Measurements from ENCODE around the gene EFHB. TPM values are rescaled to one million over a fixed set of nuclear protein-coding genes. Genes with fewer than 3 reads are reported as not detected.
"Not testable (repeated sequence)": the region's sequence is repeated elsewhere in the genome, so short reads cannot be mapped to it uniquely, and the experiment has no call there.

The EFHB gene
- total RNA-seq, 2 experiments from 2014 or later, result 0.17 TPM; not detected in 1

- no peak for ATAC-seq (ENCODE audit: low read depth)
- Mint-ChIP-seq H3K9me3 (peaks cover 9% of the 10 kb centered on the region), H3K27me3 (no peaks in the 10 kb centered on the region), H3K36me3 (peaks cover 2% of the 10 kb centered on the region), H3K4me1 (no peaks in the 10 kb centered on the region), H3K4me3 (no peak overlapping the region), H3K27ac (no peak overlapping the region)
- POLR2A ChIA-PET, result no interaction called here
- no peak for DNase-seq
Measured at GRCh38 chr3:19907523-19907922, 26.5 kb downstream of the EFHB start.

GRCh38 chr3:19903649-19904048 lies 30.4 kb downstream of the EFHB start:
- no peak overlapping the region for H3K4me3 Mint-ChIP-seq
- no peaks in the 10 kb centered on the region for H3K27me3 Mint-ChIP-seq
- no peak for DNase-seq
- peaks cover 1% of the 10 kb centered on the region for H3K9me3 Mint-ChIP-seq
- H3K36me3 Mint-ChIP-seq, result no peaks in the 10 kb centered on the region
- POLR2A ChIA-PET, result no interaction called here
- H3K27ac Mint-ChIP-seq, result no peak overlapping the region
- ATAC-seq (ENCODE audit: low read depth), result no peak
- H3K4me1 Mint-ChIP-seq, result no peaks in the 10 kb centered on the region

DNA sequence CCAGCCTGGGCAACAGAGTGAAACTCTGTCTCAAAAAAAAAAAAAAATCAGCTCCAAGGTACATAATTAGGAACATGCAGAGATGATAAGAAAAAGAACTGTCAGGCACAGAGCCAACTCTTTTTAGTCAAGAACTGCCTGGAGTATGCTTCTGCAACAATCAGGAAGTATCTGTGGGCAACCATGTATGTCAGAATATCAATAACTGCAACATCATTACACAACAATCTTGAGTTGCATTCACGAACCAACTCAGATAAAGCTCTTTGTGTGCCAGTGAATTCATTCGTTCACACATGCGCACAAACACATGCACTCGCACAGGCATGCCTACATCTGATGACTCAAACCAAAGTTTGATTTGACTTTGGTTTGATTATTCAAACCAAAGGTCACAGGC lies 32.1 kb downstream of the EFHB start:
- Mint-ChIP-seq H3K9me3 (peaks cover 1% of the 10 kb centered on the region), H3K4me1 (no peaks in the 10 kb centered on the region), H3K27ac (no peak overlapping the region), H3K36me3 (no peaks in the 10 kb centered on the region), H3K27me3 (no peaks in the 10 kb centered on the region), H3K4me3 (no peak overlapping the region)
- no peak for DNase-seq
- no peak for ATAC-seq (ENCODE audit: low read depth)
- POLR2A ChIA-PET, result no interaction called here

GRCh38 chr3:19901337-19901736 lies 32.7 kb downstream of the EFHB start:
- POLR2A ChIA-PET, result no interaction called here
- no peaks in the 10 kb centered on the region for H3K27me3 Mint-ChIP-seq
- ATAC-seq (ENCODE audit: low read depth), result no peak
- no peaks in the 10 kb centered on the region for H3K4me1 Mint-ChIP-seq
- DNase-seq, result no peak
- peaks cover 1% of the 10 kb centered on the region for H3K9me3 Mint-ChIP-seq
- H3K4me3 Mint-ChIP-seq, result no peak overlapping the region
- H3K36me3 Mint-ChIP-seq, result no peaks in the 10 kb centered on the region
- no peak overlapping the region for H3K27ac Mint-ChIP-seq

- ATAC-seq (ENCODE audit: low read depth); H3K4me1 Mint-ChIP-seq; POLR2A ChIA-PET; H3K4me3 Mint-ChIP-seq; H3K27me3 Mint-ChIP-seq; H3K27ac Mint-ChIP-seq; DNase-seq; H3K36me3 Mint-ChIP-seq; H3K9me3 Mint-ChIP-seq: not testable (repeated sequence)
Measured at GRCh38 chr3:19899833-19900232, 34.2 kb downstream of the EFHB start.

DNA sequence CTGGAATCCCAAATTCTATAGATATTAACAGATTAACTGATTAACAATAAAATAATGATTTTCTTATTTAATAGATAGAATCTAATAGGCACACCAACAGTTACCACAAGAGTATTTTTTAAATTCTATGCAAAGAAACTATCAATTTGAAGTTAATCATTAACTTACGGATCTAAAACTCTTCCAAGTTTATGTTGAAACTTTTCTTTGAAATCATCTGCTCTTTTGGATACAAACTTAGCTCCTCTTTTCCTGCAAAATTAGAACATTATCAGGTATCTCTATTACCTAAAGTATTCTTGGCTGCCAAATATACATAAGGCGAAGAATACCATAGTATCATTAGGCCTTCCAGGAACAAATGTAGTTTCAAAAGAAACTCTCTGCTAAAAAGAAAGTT lies 34.8 kb downstream of the EFHB start:
- no peak overlapping the region for H3K4me3 Mint-ChIP-seq
- no peaks in the 10 kb centered on the region for H3K4me1 Mint-ChIP-seq
- POLR2A ChIA-PET, result no interaction called here
- DNase-seq (no peak), ATAC-seq (ENCODE audit: low read depth) (no peak)
- no peaks in the 10 kb centered on the region for H3K27me3 Mint-ChIP-seq
- H3K9me3 Mint-ChIP-seq, result peaks cover 1% of the 10 kb centered on the region
- H3K36me3 Mint-ChIP-seq, result no peaks in the 10 kb centered on the region
- H3K27ac Mint-ChIP-seq, result no peak overlapping the region

- Mint-ChIP-seq H3K27ac (no peak overlapping the region), H3K36me3 (no peaks in the 10 kb centered on the region), H3K4me3 (no peak overlapping the region), H3K9me3 (peaks cover 1% of the 10 kb centered on the region), H3K27me3 (no peaks in the 10 kb centered on the region), H3K4me1 (no peaks in the 10 kb centered on the region)
- ATAC-seq (ENCODE audit: low read depth), result no peak
- POLR2A ChIA-PET, result no interaction called here
- DNase-seq, result no peak
Measured at GRCh38 chr3:19898721-19899120, 35.3 kb downstream of the EFHB start.

DNA sequence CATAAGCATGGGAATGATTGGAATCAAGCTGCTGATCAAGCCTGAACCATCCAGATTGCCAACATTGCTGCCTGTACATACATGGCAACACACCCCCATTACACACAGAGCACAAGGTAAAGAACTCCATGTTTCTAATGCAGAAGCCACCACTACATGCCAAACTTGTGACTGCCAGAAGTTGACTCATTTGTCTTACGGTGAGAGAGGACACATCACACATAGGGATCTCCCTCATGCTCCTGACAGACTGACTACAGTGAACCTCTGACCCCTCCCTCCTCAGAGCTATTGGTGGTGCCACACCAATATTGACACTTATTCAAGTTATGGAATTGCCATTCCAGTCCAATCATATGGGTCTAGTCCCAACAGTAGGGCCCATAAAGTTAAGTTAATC lies 42.3 kb downstream of the EFHB start:
- ATAC-seq (ENCODE audit: low read depth) (no peak), DNase-seq (no peak)
- Mint-ChIP-seq H3K27ac (no peak overlapping the region), H3K4me3 (no peak overlapping the region), H3K4me1 (no peaks in the 10 kb centered on the region), H3K27me3 (no peaks in the 10 kb centered on the region), H3K36me3 (no peaks in the 10 kb centered on the region), H3K9me3 (no peaks in the 10 kb centered on the region)
- POLR2A ChIA-PET, result no interaction called here

DNA sequence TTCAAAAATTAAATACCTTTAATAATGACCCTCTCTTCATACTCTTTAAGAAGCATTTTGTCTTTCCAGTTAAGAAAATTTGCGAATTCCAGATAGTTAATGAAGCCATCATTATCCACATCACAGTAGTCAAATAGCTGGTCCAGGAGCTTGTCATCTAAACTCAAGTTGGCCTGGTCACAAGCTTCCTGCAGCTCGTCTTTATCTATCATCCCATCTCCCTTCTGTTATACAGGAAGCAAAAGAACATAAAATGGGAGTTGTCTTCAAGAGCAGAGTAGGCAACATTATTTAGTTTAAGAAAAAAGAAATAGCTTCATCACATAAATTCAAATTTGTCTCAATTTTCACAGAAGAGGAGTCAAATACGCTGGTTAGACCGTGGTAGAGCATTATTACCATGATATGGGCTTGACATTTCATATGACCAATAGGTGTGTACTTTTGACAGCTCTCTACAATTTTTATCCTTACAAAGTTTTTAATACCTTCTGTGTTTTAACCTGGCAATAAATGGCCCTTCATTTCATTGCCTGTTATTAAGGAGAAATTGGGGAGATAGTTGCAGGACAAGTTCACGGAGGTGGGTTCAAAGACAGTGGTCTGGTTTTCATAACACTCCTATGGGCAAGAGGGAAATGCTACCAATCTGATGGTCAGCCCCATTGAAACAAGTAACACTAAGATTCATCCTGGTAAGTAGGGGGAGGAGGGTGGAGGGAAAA lies 45.4 kb downstream of the EFHB start:
- POLR2A ChIA-PET, result no interaction called here
- DNase-seq, result no peak
- H3K36me3 Mint-ChIP-seq, result no peaks in the 10 kb centered on the region
- ATAC-seq (ENCODE audit: low read depth), result no peak
- no peaks in the 10 kb centered on the region for H3K9me3 Mint-ChIP-seq
- H3K27me3 Mint-ChIP-seq, result peaks cover 2% of the 10 kb centered on the region
- H3K4me3 Mint-ChIP-seq, result no peak overlapping the region
- peaks cover 6% of the 10 kb centered on the region for H3K4me1 Mint-ChIP-seq
- no peak overlapping the region for H3K27ac Mint-ChIP-seq

- H3K9me3 Mint-ChIP-seq; H3K4me1 Mint-ChIP-seq; H3K4me3 Mint-ChIP-seq; POLR2A ChIA-PET; ATAC-seq (ENCODE audit: low read depth); DNase-seq; H3K27me3 Mint-ChIP-seq; H3K36me3 Mint-ChIP-seq; H3K27ac Mint-ChIP-seq: not testable (repeated sequence)
Measured at GRCh38 chr3:19887122-19887521, 46.9 kb downstream of the EFHB start.

GRCh38 chr3:19886404-19886803 lies 47.6 kb downstream of the EFHB start:
- Mint-ChIP-seq H3K27me3 (peaks cover 9% of the 10 kb centered on the region), H3K36me3 (no peaks in the 10 kb centered on the region), H3K4me1 (peaks cover 7% of the 10 kb centered on the region), H3K9me3 (no peaks in the 10 kb centered on the region), H3K27ac (no peak overlapping the region), H3K4me3 (no peak overlapping the region)
- ATAC-seq (ENCODE audit: low read depth) (no peak), DNase-seq (no peak)
- POLR2A ChIA-PET, result no interaction called here

DNA sequence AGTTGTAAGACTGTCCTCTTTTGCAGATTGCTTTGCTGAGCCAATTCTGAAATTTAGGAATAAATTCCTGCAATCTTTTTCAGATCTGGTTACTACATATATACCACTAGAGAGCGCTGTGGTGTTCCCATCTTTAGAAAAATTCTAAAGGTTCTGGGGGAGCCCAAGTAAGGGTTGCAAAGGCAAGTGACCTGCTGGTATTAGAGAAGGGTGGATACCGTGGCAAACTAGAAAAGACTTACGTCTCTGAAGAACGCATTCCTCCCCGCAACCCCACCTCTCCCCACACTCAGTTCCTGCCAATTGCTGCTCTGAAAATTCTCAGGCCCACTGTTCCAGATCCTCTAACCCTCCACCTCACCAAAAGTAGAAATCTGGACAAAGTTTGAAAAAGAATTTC lies 48.5 kb downstream of the EFHB start:
- H3K4me3 Mint-ChIP-seq, result no peak overlapping the region
- H3K27ac Mint-ChIP-seq, result no peak overlapping the region
- DNase-seq, result no peak
- H3K27me3 Mint-ChIP-seq, result peaks cover 9% of the 10 kb centered on the region
- peaks cover 7% of the 10 kb centered on the region for H3K4me1 Mint-ChIP-seq
- no peak for ATAC-seq (ENCODE audit: low read depth)
- no peaks in the 10 kb centered on the region for H3K36me3 Mint-ChIP-seq
- POLR2A ChIA-PET, result no interaction called here
- no peaks in the 10 kb centered on the region for H3K9me3 Mint-ChIP-seq

DNA sequence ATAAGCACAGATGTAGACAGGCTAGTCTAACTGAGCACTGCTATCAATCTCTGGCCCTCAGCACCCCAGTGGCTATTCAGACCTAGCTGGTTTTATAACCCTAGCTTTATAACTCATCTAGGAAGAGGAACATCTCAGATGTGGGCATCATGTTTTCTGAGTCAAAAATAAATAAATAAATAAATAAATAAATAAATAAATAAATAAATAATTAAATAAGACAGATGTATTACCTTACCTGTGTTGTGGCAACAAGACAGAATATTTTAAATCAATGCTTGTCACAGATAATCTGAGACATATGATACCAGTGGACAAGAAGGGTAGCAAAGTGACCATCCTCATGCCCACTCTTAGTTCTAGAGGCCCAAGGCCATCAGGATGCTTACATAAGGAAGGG lies 52.2 kb downstream of the EFHB start:
- Mint-ChIP-seq H3K36me3 (no peaks in the 10 kb centered on the region), H3K9me3 (no peaks in the 10 kb centered on the region), H3K27ac (no peak overlapping the region), H3K4me3 (no peak overlapping the region), H3K4me1 (peaks cover 7% of the 10 kb centered on the region), H3K27me3 (peaks cover 16% of the 10 kb centered on the region)
- ATAC-seq (ENCODE audit: low read depth), result no peak
- POLR2A ChIA-PET, result no interaction called here
- no peak for DNase-seq

DNA sequence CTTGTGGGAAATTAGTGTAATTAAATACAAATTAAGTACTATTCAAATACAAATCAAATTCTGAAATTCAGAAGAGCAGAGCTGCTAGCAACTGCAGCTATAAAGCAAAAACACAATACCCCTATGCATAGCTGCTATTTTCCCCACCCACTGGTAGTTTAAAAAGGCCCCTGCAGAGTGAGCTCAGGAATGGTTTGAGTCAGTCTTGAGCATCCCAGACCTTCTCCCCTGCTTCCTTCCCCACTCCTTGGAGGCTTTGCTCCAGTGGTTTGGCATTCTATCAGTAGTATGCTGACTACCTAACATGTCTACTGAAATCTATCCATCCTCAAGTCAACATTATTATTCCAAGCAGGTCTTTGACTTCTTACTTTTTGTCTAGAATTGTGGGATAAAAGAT lies 53.0 kb downstream of the EFHB start:
- POLR2A ChIA-PET, result no interaction called here
- H3K27ac Mint-ChIP-seq, result no peak overlapping the region
- peaks cover 5% of the 10 kb centered on the region for H3K4me1 Mint-ChIP-seq
- H3K4me3 Mint-ChIP-seq, result no peak overlapping the region
- H3K36me3 Mint-ChIP-seq, result no peaks in the 10 kb centered on the region
- H3K9me3 Mint-ChIP-seq, result no peaks in the 10 kb centered on the region
- DNase-seq (no peak), ATAC-seq (ENCODE audit: low read depth) (no peak)
- H3K27me3 Mint-ChIP-seq, result peaks cover 17% of the 10 kb centered on the region

- no peaks in the 10 kb centered on the region for H3K36me3 Mint-ChIP-seq
- H3K27me3 Mint-ChIP-seq, result peaks cover 8% of the 10 kb centered on the region
- POLR2A ChIA-PET, result no interaction called here
- DNase-seq (no peak), ATAC-seq (ENCODE audit: low read depth) (no peak)
- H3K9me3 Mint-ChIP-seq, result no peaks in the 10 kb centered on the region
- H3K27ac Mint-ChIP-seq, result no peak overlapping the region
- no peak overlapping the region for H3K4me3 Mint-ChIP-seq
- peaks cover 1% of the 10 kb centered on the region for H3K4me1 Mint-ChIP-seq
Measured at GRCh38 chr3:19877656-19878055, 56.4 kb downstream of the EFHB start.
